ACC112 (cell line): ENCODE results near the gene ATP6V1F.

Experiments used
- H2AFZ ChIP-seq: fragments of 200-600 bp; sonication (generic); one replicate; pipeline ENCODE4 v1.6.0; 2017; ENCODE audit warnings: antibody characterized with exemption, low read length; ENCODE audit not compliant: unreplicated experiment
- H3K27ac ChIP-seq: fragments of 200-600 bp; sonication (generic); 2 replicates; pipeline ENCODE4 v1.5.1; 2014; ENCODE audit warnings: low read depth, mild to moderate bottlenecking, antibody characterized with exemption, low read length, moderate library complexity
- H3K27me3 ChIP-seq: fragments of 200-600 bp; sonication (generic); 2 replicates; pipeline ENCODE4 v1.6.1; 2014; ENCODE audit warnings: mild to moderate bottlenecking, antibody characterized with exemption, low read length, moderate library complexity, mixed read lengths; ENCODE audit not compliant: insufficient read depth
- H3K36me3 ChIP-seq: fragments of 200-600 bp; sonication (generic); 2 replicates; pipeline ENCODE4 v1.6.1; 2016; ENCODE audit warnings: mild to moderate bottlenecking, antibody characterized with exemption, low read length, moderate library complexity, mixed read lengths; ENCODE audit not compliant: insufficient read depth
- H3K4me1 ChIP-seq: fragments of 200-600 bp; sonication (generic); one replicate; pipeline ENCODE4 v1.6.1; 2016; ENCODE audit warnings: low read length, mixed read lengths; ENCODE audit not compliant: insufficient read depth, unreplicated experiment, control insufficient read depth
- H3K4me3 ChIP-seq: fragments of 200-600 bp; sonication (generic); 2 replicates; pipeline ENCODE4 v1.5.1; 2014; ENCODE audit warnings: mild to moderate bottlenecking, low read depth, low read length
- H3K79me2 ChIP-seq: fragments of 200-600 bp; sonication (generic); one replicate; pipeline ENCODE4 v1.6.0; 2016; ENCODE audit warnings: low read length; ENCODE audit not compliant: control insufficient read depth, unreplicated experiment, insufficient read depth

ATP6V1F gene

DNA sequence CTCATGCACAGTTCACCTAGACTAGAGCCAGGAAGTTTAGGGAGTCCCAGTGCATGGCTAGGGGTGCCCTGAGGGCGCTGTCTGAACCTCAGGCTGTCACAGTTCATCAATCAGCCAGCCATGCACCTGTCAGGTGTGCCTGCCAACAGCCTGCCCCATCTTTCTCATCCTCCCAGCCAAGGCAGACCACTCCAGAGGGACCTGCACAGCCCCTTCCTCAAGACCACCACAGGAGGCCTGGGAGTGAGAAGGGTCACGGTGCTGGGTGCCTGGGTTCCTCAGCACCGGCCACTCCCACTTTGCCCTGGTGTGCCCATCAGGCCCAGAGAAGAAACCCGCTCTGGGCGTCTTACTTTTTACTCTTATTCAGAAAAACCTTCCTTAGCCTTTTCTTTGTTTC is 8.4 kb downstream of the ATP6V1F start:
- Histone ChIP-seq H3K27ac (no peak overlapping the region), H2AFZ (no peak overlapping the region), H3K27me3 (peaks cover 10% of the 10 kb centered on the region), H3K79me2 (no peaks in the 10 kb centered on the region), H3K36me3 (no peaks in the 10 kb centered on the region), H3K4me1 (peaks cover 3% of the 10 kb centered on the region), H3K4me3 (no peak overlapping the region)

DNA sequence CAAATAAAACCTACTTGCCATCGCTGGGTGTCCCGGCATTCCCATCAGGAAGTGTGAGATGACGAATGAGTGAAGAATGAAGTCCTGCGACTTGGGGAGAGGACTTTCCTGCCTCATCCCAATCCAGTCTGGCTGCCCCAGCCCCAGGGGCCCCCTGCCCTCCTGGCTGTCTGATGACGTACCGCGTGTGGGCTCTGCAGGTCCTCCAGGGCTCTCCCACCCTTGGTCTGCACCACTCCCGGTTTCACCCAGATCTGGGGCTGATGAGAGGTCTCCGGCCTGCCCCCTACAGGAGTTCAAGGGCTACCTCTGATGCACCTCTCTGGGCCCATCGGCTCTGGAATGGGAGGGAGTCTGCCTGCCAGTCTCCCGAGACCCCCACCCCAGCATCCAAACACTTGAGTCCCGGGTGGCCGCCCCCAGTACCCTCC is 9.8 kb downstream of the ATP6V1F start:
- peaks cover 3% of the 10 kb centered on the region for H3K4me1 ChIP-seq
- H3K79me2 ChIP-seq: no peaks in the 10 kb centered on the region
- no peak overlapping the region for H2AFZ ChIP-seq
- H3K36me3 ChIP-seq: no peaks in the 10 kb centered on the region
- peaks cover 10% of the 10 kb centered on the region for H3K27me3 ChIP-seq
- no peak overlapping the region for H3K4me3 ChIP-seq
- no peak overlapping the region for H3K27ac ChIP-seq

DNA sequence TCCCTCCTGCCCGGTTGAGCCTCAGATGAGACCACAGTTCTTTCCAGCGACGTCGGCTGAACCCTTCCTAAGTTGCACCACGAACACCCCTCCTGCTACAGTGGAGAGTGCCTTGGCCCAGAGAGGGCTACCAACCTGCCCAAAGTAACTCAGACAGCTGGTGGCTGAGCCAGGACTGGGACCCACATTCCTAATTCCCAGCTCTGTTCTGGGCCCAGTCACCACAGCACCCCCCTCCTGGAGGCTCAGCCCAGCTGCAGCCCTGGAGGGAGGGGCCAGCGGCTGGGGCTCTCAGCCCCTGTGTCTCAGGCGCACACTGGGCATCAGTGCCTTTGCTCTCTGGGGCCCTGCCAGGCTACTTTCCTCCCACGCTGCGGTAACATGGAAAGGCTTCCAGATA is 10.6 kb downstream of the ATP6V1F start:
- no peak overlapping the region for H3K27ac ChIP-seq
- H3K4me3 ChIP-seq: no peak overlapping the region
- peaks cover 3% of the 10 kb centered on the region for H3K4me1 ChIP-seq

DNA sequence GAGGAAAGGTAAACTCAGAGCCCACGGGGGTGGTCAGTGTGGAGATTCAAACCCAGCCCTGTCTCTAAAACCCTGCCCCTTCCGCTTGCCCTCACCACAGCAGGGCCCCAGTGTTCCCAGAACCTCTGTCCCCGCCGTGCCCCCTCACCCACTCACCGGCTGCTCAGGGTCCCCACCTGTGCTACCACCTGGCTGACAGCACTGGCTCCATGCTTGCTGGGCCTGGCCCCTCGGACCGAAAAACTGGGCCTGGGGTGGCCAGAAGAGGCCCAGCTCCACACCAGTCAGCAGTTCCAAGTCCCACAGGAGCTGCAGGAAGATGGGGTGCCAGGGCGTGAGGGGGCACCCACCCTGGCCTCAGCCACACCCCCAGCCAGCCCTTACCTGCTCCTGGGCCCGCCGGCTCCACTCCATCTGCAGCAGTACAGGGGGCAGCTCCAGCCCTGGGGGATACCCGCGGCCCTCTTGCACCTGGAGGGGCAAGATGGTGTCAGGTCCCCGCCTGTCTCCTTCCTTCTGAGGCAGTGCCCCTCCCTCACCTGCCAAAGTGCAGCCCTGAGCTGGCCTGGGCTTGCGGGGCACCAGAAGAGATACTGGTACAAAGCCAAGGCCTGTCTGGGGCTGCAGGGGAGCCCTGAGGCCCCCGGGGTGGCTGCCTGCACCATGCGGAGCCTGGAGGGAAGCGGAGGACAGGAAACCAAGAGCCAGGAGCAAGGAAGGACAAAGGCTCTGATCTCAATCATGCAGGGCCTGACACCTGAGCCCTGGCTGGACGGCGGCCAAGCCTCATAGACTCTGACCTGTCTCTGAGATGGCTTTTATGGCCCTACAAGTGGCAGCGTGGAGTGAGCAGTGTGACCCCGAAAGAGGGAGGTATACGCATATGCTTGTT is 11.7 kb downstream of the ATP6V1F start:
- H3K4me1 ChIP-seq: no peaks in the 10 kb centered on the region
- no peaks in the 10 kb centered on the region for H3K36me3 ChIP-seq
- H3K27me3 ChIP-seq: peaks cover 10% of the 10 kb centered on the region
- no peak overlapping the region for H2AFZ ChIP-seq
- no peak overlapping the region for H3K27ac ChIP-seq
- H3K79me2 ChIP-seq: no peaks in the 10 kb centered on the region
- H3K4me3 ChIP-seq: no peak overlapping the region

More for the DNA sequence above, 10.6 kb downstream of the ATP6V1F start:
- H3K27me3 ChIP-seq: peaks cover 10% of the 10 kb centered on the region
- H3K36me3 ChIP-seq: no peaks in the 10 kb centered on the region
- no peak overlapping the region for H2AFZ ChIP-seq
- H3K79me2 ChIP-seq: no peaks in the 10 kb centered on the region

DNA sequence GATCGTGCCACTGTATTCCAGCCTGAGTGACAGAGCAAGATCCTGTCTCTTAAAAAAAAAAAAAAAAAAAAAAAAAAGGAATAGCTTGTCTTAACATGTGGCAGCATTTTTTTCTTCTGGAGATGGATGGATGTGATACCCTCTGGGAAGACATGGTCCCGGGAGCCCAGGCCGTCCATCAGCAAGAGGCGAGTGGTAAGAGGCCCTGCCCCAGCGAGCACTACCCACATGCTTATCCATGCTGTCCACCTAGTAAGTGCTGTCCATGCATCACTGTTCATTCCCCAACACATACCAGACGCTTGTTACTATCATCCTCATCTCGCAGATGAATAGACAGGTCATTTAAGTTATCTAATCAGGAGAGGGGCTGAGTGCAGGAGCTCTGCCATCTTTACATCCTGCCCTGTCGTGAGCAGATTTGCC is 12.9 kb downstream of the ATP6V1F start:
- Histone ChIP-seq H3K79me2 (no peaks in the 10 kb centered on the region), H3K4me1 (no peaks in the 10 kb centered on the region), H3K36me3 (no peaks in the 10 kb centered on the region), H3K27me3 (no peaks in the 10 kb centered on the region), H3K27ac (no peak overlapping the region), H3K4me3 (no peak overlapping the region), H2AFZ (no peak overlapping the region)

DNA sequence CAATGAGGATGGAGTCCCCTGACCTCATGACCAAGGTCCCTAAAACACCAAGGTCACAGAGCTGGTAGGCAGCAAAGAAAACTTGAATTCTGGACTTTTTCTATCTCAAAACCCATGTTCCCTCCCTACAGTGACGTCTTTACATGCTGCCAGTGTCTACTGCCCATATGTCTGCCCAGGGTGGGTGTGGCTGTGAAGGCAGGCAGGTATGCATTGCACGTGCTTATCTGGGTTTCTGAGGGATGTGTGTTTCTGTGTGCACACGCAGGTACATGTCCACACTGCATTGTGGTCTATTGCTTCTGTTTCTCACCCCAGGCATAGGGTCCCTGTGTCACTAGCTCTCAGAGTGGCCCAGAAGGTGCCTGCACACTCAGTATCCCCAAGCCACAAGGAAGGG is 13.5 kb downstream of the ATP6V1F start:
- H3K4me3 ChIP-seq: no peak overlapping the region
- no peaks in the 10 kb centered on the region for H3K27me3 ChIP-seq
- H3K27ac ChIP-seq: no peak overlapping the region
- H3K79me2 ChIP-seq: no peaks in the 10 kb centered on the region
- no peaks in the 10 kb centered on the region for H3K36me3 ChIP-seq
- H3K4me1 ChIP-seq: no peaks in the 10 kb centered on the region
- H2AFZ ChIP-seq: no peak overlapping the region

DNA sequence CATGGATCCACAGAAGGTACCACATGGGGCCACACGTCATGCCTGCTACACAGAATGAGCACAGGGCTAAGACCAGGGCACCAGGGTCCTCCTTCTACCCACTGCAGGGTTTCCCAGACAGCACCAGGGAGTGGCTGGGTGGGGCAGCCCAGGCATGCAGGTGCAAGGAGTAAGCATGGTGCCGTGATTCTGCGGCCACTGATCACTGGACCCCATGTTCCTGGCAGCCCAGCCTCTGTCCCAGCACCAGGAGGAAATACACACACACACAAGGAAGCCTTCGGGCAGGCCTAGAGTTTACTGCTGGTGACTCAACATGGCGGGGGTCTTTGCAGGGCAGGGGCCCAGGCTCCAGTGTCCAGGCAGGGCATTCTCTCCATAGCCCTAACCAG is 13.9 kb downstream of the ATP6V1F start:
- H3K36me3 ChIP-seq: no peaks in the 10 kb centered on the region
- H2AFZ ChIP-seq: no peak overlapping the region
- H3K4me1 ChIP-seq: no peaks in the 10 kb centered on the region
- no peak overlapping the region for H3K27ac ChIP-seq
- H3K4me3 ChIP-seq: no peak overlapping the region
- no peaks in the 10 kb centered on the region for H3K79me2 ChIP-seq
- no peaks in the 10 kb centered on the region for H3K27me3 ChIP-seq

DNA sequence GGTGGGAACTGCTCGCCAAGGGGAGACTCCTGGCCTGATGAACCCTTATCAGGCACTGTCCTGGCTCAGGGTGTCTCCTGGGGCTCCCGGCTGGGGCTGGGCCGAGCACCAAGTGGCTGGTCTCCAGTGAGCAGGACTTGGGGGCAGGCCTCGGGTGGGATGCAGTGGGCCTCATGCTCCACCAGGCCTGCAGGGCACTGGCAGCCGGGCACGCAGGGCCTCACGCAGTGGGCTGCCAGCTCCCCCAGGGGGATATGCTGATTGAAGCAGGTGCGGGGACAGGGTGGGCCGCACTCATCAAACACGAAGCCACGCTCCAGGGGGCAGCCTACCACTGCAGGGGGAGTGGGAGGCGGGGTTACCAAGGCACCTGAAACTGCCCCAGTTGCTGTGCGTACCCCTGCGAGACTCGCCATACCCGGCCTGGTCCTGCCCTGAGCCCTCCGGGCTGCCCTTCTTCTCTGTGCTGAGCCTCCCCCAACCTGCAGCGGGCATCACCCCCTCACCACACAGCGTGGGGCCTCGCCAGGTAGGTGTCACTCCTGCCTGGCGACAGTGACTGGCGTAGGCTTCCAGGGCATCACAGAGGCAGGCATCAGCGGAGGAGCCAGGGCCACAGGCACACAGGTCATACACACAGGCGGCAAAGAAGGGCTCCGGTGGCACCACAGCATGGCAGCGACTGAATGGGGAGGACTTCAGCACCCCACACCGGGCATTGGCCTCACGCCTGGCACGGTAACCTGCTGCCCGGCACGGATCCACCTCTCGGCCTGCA is 14.5 kb downstream of the ATP6V1F start:
- no peaks in the 10 kb centered on the region for H3K36me3 ChIP-seq
- H3K27me3 ChIP-seq: no peaks in the 10 kb centered on the region
- no peak overlapping the region for H3K4me3 ChIP-seq
- no peak overlapping the region for H2AFZ ChIP-seq
- H3K27ac ChIP-seq: no peak overlapping the region
- no peaks in the 10 kb centered on the region for H3K4me1 ChIP-seq
- H3K79me2 ChIP-seq: no peaks in the 10 kb centered on the region

DNA sequence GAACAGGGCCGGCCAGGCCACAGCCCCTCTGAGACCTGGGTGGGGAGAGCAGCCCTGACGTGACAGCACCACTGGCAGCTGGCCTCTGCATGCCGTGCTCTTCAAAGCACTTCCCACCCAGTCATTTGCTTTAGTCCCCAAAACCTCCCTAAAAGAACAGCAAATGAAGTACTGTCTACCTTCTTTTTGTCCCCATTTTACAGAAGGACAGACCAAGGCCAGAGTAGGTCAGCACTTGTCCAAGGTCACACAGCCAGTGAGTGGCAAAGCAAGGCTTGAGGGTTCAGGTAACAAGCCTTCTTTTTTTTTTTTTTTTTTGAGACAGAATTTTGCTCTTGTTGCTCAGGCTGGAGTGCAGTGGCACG is 15.1 kb downstream of the ATP6V1F start:
- no peaks in the 10 kb centered on the region for H3K4me1 ChIP-seq
- no peak overlapping the region for H3K27ac ChIP-seq
- no peak overlapping the region for H2AFZ ChIP-seq
- H3K27me3 ChIP-seq: no peaks in the 10 kb centered on the region
- no peaks in the 10 kb centered on the region for H3K36me3 ChIP-seq
- no peaks in the 10 kb centered on the region for H3K79me2 ChIP-seq
- H3K4me3 ChIP-seq: no peak overlapping the region

DNA sequence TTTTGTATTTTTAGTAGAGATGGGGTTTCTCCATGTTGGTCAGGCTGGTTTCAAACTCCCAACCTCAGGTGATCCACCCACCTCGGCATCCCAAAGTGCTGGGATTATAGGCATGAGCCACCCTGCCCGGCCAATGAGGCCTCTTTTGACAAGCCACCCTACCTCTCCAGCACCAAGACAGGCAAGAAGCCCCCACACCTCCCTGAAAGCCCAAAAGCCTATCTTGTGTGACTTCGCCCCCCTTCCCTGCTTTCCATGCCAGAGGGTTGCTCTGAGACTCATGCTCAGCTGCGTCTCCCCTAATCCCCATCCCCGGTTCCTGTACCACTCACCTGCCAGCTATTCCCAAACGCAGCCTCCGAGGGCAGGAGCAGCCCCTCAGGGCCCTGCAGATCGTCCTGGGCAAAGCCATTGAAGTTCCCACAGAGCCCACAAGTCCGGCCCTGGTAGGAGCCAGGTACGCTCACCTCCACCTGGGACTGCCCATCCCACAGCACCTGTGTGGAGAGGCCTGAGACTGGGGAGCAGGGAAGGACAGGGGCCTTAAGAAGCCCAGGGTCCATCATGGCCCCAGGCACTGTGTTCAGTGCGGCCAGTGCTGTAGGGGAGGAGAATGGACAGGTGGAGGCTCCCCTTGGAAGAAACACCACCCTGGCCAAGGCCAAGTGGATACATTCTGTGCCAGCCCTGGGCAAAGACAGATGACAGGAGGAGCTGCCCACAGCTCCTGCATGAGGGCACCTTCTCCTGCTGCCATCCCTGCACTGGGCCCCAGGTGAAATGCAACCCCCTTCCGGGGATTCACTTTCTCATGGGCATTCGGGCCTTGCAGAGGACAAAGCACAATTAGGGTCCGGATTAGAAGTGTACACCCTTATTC is 15.8 kb downstream of the ATP6V1F start:
- H3K27me3 ChIP-seq: no peaks in the 10 kb centered on the region
- H3K4me3 ChIP-seq: no peak overlapping the region
- no peaks in the 10 kb centered on the region for H3K4me1 ChIP-seq
- H3K79me2 ChIP-seq: no peaks in the 10 kb centered on the region
- H3K36me3 ChIP-seq: no peaks in the 10 kb centered on the region
- no peak overlapping the region for H2AFZ ChIP-seq
- H3K27ac ChIP-seq: no peak overlapping the region
